OCI-LY1 (cell line): ENCODE results near the gene KANK4.

Experiments
- EZH2 ChIP-seq: fragments of 200-600 bp; sonication (generic), shearing (Covaris generic); IDR thresholded peaks from 2 replicates; pipeline ENCODE4 v1.8.0; 2017; ENCODE audit warnings: borderline replicate concordance, mixed run types, mild to moderate bottlenecking, antibody characterized with exemption, low read length, moderate library complexity, mixed read lengths
- TF ChIP-seq, protein P1 (sequence below): fragments of 200-600 bp; sonication (generic), shearing (Covaris generic); IDR thresholded peaks from 2 replicates; pipeline ENCODE4 v1.5.1; 2017; ENCODE audit warnings: mild to moderate bottlenecking, antibody characterized with exemption, low read length, moderate library complexity, mixed read lengths

DNA sequence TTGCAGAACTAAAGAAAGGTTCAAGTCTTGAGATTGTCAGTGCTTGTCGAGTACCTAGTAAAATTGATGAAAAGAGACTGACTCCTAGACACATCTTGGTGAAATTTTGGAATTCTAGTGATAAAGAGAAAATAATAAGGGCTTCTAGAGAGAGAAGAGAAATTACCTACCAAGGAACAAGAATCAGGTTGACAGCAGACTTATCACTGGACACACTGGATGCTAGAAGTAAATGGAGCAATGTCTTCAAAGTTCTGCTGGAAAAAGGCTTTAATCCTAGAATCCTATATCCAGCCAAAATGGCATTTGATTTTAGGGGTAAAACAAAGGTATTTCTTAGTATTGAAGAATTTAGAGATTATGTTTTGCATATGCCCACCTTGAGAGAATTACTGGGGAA, 108.3 kb downstream of the KANK4 start:
- TF ChIP-seq, protein P1, sequence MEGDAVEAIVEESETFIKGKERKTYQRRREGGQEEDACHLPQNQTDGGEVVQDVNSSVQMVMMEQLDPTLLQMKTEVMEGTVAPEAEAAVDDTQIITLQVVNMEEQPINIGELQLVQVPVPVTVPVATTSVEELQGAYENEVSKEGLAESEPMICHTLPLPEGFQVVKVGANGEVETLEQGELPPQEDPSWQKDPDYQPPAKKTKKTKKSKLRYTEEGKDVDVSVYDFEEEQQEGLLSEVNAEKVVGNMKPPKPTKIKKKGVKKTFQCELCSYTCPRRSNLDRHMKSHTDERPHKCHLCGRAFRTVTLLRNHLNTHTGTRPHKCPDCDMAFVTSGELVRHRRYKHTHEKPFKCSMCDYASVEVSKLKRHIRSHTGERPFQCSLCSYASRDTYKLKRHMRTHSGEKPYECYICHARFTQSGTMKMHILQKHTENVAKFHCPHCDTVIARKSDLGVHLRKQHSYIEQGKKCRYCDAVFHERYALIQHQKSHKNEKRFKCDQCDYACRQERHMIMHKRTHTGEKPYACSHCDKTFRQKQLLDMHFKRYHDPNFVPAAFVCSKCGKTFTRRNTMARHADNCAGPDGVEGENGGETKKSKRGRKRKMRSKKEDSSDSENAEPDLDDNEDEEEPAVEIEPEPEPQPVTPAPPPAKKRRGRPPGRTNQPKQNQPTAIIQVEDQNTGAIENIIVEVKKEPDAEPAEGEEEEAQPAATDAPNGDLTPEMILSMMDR = no peak
- no peak for TF ChIP-seq EZH2
